Stimulated activated CD8-positive, alpha-beta memory T cell treated with anti-CD3 and anti-CD28 coated beads, Interleukin-4, amount 100 ng/mL, for 24 hours (primary cell): ENCODE measurements around the gene HOXB4.
A peak's percentile ranks its signal among the peaks of the same experiment; 100 is the strongest.

Experiments used
- DNase-seq: peaks from one replicate; pipeline ENCODE4 v3.0.0-alpha.2; 2020; ENCODE audit warnings: low read depth

The HOXB4 gene

DNA sequence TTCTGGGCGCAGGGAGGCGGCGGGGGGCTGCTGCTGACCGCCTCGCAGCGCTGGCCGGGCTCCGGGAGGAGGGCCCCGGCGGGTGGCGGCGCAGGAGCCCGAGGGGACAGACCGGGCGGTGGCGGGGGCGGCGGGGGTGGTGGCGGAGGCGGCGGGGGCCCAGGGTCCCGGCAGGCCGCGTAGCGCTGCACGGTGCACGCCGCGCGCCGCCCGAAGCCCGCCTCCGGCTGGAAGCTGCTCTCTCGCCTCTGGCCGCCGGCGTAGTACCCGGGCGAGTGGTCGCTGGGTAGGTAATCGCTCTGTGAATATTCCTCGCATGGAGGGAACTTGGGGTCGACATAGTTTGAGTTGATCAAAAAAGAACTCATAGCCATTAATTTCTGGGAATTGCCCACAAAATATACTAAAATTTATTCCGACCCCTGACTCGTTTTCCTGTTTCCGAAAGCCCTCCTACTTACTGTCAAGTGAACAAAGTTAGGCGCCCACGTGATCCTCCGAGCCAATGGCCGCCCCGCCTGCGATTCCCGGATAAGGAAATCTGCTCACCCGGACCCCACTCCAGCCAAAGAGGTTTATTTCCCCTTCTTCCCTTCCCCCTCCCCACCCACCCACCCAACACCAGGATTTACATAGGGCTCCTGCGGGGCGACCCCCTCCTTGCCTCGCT lies at the start of gene HOXB4:
Gene HOXB4 (minus strand): TSS at position 405 of the 670 bp plus-strand sequence. CDS start 31 bp downstream, at position 374.
- peak; percentile 56 for DNase-seq

DNA sequence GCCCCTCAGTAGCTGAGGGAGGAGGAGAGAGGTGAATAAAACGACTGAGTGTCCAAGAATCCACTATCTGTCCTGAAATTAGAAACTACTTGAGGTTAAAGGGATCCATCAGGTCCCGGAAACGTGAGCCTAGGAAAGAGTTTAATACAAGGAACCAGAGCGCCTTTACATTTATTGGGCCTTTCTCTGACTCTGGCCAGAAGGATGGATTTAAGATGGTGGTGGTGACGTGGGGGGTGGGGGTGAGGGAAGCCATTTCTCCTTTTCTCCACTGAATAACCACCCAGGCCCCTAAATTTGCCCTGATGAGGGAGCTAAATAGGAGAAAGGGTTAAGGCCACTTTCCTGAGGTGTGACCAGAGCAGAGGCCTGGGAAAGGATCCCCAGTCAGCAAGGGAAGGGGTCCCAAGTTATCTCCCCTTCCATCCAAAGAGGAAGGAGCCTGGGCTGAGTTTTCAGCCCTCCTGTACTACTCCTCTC lies 49.0 kb upstream of the HOXB4 start:
- DNase-seq: no peak

DNA sequence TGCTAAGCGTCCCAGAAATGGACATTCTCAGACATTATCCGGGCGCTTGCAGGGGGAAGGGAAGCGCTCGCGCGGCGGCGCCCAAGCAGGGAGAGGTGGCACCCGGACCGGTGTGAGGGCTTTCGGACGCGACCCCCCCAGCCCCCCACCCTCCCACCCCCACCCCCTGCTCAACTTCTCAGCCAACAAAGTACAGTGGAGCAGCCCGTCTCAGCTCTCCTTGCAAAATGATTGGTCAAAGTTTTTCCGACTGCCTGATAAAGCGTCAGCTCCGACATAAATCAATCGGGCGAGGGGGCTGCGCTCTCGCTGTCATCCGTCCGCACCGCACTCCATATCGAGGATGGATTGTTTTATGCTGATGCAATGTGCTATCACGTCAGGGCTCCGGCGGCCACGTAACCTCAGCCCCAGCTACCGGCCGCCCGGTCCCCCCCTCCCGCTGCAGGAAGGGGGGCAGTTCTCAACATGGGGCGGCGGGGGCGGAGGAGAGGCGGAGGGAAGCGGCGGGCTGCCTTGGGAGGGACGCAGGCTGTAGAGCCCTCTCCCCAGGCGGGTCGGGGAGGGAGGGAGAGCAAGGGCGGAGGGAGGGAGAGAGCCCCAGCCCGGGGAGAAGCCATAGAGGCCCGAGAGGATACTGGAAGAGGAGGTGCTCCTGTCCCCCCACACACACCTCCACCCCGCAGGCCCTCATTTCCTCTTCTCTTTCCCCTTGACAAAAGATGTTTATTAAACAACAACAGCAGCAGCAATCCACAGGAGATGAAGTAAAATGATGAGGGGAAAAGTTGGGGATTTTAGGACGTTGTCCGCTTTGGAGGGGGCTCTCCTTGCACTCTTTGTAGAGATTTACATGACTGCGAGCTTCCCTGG lies 48.3 kb upstream of the HOXB4 start, which contains the start of gene HOXB9:
Gene HOXB9 (minus strand): TSS at position 114 of the 873 bp plus-strand sequence. CDS start 89 bp downstream, at position 25.
- DNase-seq: peak; percentile 41

DNA sequence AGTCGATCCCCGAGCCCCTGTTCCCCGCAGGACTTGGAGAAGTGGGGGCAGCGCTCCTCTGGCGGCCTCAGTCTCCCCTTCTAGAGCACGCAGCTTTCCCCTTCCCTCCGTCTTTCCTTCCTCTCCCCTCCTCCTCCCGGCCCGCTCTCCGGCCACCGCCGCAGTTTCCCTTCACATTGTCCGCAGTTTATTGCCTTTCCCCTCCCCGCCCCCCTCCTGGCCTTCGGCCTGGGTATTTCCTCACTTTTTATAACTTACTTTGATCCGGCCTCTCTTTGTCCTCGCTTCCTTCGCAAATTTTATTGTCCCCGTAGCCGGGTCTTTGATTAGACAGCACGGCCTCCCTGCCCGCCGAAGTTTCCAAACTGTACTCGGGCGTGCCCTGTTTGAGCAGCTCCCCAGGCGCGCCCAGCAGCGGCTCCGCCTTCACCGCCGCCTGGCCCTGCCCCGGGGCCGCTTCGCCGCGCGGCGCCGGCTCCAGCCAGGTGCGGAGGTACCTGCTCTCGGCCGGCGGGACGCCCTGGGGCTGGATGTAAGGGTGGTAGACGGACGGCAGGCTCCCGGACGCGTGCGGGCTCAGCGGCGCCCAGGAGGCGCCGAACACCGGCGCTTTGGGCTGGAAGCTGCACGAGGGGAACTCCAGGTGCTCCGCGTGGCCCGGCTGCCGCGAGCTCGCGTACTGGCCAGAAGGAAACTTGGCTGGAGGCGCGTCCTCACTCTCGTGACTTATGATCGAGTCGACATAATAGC lies 47.5 kb upstream of the HOXB4 start:
- DNase-seq: no peak

DNA sequence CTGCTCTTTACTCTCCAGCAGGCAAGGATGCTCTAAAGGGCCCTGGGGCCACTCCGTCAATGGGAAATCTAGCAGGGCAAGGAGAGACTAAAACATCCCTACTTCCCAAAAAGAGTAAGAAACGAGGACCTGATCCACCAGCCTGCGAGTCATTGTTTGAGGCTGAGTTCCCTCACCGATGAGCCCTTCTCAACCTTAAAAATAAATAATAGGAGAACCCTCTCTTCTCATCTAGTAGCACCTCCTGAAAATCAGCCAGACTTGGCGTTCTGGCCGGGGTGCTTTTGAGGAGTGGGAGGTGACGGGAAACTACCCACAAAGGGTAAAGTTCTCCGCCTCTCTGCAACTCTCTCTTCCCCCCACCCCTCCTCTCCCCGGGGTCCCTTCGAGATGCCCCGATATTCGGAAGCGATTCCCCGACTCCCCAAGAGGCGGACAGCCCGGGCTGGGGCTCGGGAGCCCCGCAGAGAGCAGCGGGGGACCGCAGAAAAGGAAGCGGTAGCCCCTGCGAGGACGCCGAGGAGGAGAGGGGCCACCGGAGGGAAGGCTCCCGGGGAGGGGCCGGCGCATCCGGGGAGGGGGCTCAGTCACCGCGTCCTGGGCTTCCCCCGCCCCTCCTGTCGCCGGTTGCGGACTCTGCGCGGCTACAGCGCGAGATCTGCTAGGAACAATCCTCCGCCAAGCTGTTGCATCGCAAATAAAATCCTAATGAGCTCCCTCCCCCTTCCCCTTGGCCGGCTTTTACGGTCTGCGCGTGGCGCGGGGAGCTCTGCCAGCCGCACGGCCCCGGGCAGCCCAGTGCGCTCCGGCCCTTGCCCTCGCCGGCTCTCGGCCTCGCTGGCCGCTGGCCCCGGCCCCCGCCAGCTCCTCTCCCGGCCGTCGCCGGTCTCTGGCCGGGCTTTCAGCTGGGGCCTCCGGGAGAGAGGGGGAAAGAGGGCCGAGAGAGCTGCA lies 46.7 kb upstream of the HOXB4 start:
- no peak for DNase-seq

DNA sequence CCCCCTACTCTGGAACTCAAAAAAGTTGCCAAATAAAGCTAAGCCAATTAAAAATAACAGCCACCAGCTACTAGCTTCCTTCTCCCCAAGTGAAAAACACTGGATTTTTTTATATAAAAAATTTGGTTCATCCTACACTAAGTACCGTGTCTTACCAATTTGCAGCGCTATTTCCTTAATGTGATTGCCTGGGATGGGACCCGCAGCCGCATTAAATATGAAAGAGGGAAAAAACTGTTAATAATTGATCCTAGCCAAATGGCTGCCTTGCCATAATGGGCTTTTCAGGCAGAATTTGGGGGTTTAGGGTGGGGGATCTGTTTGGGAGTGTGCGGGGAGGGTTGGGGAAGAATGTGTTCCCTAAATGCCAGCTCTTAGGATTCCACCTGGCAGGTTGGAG lies 46.0 kb upstream of the HOXB4 start:
- DNase-seq: no peak

DNA sequence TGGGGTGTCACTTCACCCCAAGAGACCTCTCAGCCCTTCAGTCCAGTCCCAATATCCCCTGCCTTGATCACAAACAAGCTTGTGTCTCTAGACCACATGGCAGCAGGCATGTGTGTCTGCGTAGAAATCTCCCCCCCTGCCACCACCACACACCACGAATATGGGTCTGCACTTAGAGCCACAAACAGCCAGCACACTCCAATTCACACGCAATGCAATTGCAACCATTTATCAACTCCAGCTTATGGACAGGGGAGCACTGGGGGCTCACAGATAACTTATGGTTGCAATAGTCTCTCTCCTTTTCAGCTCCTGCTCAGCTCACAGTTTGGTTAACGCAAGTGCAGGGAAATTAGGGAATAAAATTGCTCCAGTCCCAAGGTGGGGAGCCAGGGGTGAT lies 45.4 kb upstream of the HOXB4 start:
- no peak for DNase-seq

DNA sequence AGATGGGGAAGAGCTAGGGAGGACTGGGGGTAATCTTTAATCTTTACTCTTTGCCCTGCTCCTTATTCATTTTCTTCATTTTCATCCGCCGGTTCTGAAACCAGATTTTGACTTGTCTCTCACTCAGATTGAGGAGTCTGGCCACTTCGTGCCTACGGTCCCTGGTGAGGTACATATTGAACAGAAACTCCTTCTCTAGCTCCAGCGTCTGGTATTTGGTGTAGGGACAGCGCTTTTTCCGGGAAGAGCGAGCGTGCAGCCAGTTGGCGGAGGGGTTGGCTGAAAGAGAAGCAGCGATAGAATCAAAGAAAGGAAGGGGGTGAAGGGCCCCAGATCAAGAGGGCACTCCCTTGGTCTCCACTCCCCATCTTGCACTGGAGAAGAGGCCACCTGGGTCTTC lies 44.7 kb upstream of the HOXB4 start:
- no peak for DNase-seq

DNA sequence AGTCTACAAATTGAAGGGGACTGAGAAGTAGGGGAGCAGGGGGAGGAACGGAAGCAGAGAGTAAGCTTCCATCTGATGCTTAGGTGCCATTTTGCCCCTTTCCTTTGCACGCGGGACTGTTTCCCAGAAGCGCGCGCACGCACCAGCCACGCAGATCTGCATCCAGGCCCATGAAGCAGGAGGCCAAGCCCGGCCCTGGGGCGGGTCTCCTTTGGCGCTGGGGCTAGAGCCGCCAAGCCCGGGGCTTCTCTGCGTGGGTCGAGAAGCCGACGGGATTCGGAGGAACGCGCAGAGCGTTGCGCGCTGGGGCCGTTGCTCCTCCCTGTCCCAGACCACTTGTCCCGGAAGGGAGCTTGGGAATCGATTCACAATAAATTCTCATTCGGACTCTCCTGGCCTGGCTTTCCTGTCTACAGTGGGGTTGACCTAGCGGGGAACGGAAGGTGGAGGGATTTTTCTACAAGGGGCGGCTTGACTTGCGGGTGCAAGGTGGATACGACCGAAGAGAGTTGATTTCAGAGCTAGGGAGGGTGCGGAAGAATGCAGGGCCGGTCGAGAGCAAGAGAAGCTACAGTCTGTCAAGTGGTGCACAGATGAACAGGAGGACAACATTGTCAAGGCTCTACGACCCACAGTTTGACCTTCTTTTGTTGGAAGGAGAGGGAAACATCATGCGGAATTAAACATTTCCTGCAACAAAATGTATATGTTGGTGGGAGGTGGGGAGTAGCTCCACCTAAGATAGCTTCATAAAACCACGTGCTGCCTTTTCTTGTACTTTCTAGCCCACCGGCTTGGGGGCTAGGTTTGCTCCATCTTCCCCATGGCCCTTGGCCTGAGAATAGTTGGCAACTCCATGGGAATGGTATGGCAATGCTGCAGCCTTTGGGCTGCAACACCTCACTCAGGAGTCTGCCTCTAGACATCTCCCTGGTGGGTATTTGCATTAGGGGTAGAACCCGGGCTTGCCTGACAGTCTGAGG lies 43.6 kb upstream of the HOXB4 start:
- no peak for DNase-seq

DNA sequence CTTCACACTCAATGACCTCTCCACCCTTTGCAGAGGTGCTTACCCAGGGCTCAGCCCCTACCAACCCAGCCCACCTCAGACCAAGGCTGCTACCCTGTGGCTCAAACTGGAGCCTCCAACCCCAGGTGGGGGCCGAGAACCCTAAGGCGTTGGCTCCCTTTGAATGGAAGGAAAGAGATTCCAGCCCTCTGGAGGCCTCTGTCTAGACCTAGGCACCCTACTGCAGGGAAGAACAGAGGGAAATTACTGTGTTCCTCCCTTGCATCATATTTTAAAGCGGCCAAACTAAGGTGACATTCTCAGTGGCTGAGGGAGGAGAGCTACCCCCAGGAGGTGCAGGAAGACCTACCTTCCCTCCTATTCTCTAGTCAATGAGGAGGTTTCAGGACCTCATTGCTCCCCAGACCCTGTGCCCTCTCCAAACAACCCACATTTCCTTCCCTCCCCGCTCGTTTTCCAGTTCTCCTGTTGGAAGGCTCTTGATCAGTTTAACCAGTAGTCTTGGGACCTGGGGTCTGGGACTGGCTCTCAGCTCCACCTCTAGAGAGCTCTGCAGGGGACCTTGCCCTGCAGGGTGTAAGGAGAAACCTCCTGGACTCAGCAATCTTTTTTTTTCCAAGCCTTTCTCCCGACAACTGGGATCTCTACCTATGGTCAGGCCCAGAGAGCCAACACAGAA lies 42.5 kb upstream of the HOXB4 start:
- no peak for DNase-seq

DNA sequence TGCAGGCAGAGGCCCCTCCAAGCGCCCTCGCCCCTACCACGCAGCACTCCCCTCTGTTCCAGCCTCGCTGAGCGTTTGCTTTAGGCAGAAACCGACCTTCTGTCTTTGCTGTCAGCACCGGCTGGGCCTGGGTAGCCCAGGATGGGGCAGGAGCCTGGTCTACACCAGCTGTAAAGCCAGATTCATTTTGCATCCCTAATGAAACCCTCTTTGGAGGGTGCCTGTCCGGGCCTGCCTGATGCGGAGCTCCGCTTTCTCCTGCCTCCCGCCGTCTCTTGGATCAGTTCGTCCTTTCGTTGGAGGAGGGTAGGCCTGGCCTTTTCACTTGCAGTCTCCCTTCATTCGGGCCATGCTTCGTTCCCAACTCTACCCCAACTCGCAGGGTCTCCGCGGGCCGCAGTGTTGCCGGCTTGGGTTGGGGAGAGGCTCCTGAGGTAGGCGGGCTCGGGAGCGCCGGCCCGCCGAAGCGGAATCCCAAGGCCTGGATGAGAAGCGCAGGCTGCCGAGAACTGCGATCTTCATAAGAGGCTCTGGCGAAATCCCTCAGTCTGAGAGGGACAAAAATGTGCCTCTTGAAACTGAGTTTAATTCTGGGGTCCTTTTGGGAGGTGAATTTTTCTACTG lies 41.8 kb upstream of the HOXB4 start:
- DNase-seq: no peak

DNA sequence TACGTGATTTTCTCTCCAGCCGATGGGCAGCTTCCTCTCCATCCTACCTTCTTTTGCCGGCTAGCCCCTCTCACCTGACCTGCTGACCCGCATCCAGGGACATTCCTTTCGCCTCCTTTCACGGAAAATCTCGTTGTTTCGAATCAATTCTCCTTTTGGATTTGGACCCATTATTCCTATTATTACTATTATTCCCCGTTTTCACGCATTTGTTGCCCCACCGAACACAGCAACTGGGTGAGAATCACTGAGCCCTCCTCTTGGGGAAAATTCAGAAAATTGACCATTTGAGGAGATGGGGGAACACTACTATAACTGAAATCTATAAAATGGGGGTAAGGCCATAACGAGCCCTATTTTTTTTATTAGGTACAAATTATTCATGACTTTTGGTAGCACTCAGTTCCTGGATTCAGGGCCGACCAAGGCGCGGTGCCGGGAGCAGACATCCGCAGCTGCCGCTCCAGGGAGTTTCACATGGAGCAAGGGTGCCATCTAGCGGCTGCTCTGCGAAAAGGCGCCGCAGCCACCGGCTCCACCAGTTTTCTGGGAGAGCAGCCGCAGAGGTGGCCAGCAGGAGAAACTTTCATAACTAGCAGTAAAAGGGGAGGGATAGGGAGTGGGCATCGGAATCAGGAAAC lies 40.2 kb upstream of the HOXB4 start:
- peak; percentile 67 for DNase-seq

DNA sequence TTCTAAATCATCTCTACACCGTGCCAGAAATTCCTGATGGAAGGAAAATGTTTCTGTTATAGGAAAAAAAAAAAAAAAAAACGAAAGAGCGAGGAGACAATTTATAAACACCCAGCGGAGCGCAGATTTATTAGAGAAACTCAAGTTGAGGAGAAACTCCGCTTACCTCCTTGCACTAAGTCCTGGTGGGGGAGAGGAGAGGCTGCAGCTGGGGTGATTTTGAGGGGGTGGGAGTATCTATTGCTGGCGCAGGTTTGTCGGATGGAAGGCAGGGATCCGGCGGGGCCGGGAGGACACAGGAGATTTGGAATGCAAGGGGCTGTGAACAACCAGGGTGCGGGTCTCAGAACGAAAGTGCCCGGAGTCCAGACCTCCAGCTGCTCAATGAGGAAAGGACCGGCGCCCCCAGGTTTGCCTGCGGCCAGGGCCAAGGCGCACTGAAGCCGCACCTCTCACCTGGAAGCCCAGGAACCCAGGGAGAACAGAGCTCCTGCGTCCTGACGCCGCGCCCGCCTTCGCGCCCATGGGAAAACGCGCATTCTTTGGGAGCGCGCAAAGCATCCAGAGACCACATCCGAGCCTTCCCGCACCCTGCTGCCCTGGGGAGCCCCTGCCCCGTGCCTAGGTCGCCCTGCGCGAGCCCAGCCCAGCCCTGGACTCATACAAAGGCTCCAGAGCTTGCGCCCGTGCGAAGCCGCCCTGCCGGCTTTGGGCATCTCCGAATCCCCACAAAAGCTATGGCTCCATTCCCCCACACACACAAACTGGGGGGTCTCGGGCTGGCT lies 39.5 kb upstream of the HOXB4 start:
- DNase-seq: no peak

DNA sequence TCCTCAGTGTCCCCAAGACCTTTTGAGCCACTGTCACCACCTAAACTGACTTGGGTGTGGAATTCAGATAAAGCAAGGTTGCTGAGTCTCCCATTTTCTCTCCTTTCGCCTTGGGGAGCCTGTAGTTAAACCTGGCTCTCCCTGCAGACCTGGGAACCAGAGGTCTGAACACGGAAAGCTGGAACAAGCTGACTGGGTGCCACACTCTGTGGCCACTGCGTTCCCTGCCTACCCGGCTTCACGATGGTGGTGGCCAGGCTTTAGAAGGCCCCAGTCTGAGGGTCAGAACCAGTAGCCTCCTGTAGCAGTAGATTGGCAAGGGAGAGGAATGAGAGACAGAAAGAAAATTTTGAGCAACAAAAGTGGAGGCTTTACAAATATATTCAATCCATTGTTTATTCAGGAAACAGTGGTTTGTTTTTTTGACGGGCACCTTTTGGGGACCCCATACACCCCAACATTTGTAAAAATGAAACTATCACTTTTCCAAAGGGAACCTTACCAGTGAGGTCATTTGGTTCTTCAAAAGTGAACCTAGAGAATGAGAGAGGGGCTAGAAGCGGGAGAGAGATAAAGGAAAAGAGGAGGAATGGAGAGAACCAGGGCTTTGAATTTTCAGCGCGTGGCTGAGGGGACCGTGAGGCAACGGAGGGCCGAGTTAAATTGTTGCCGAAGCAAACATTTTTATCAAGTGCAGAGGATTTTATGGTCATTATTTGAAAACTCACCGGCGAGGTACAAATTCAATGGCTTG lies 38.7 kb upstream of the HOXB4 start:
- no peak for DNase-seq

DNA sequence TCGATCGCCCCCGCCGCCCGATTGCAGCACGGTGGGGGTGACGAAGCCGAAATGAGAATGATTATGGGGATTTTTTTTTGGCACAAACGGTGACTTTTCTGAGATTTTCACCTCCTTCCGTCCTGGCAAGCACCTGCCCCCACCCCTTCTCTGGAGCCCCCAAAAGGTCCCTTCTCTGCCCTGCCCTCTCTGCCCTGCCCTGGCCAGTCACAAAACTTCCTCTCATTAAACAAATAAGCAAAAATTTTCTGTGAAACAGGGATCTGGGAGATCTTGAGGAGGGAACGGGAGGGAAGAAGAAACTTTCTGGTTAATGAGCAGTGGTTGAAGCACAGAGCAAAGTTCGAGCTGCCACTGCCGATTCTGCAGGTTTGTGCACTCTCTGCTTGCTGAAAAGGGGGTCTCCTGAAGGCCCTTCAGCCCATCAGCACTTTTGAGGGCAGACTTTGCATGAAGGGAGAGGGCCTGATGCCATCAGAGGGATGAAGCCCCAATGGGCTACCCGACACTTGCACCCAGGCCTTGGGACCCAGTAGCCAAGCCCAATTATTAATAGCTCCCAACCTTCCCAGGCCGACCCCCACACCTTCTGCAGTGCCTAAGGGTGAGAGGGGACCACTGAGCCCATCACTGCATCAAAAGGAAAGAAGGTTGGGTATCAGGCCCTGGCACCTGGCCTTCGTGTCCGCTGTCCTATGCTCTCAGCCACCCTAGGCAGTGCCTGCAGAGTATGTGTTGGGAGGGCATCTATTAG lies 38.0 kb upstream of the HOXB4 start:
- no peak for DNase-seq
